ENCODE results near the gene SH3RF1. TPM values are rescaled to one million over a fixed set of nuclear protein-coding genes. Genes with fewer than 3 reads are reported as not detected.
A peak's percentile ranks its signal among the peaks of the same experiment; 100 is the strongest.

SH3RF1 gene
- total RNA-seq, result 10 to 100 TPM; 27.3 to 31.8 TPM
- 1 to 10 TPM; 7.6 to 8.8 TPM for polyA plus RNA-seq
- long read RNA-seq, donor 1, partial matches to known transcripts, result 40 of 57 reads
- long read RNA-seq, donor 1, other reads (novel, unspliced or antisense), result 16 of 57 reads
- long read RNA-seq, donor 2, full-length matches to known transcripts, result 2 of 24 reads
- long read RNA-seq, donor 2, partial matches to known transcripts, result 6 of 24 reads
- long read RNA-seq, donor 2, other reads (novel, unspliced or antisense), result 16 of 24 reads

GRCh38 chr4:169270810-169271691 is at the start of gene SH3RF1:
Gene SH3RF1, minus strand, starts transcription at chr4:169270956. Its CDS starts 1,744 bp downstream, at chr4:169269212.
- ATAC-seq (ENCODE audit: low FRiP score), result peak; percentile 96
- Histone ChIP-seq H3K36me3 (ENCODE audit: control insufficient read depth in 1 of 2, insufficient read depth in 2 of 2, low read length in 1 of 2) (no peaks in the 10 kb centered on the region), H3K4me3 (ENCODE audit: low read length in 2 of 2) (peak within 1 kb of the TSS; percentile 83 to 98), H3K4me1 (ENCODE audit: control insufficient read depth in 1 of 2, insufficient read depth in 2 of 2, low read length in 2 of 2) (peaks cover 0 to 8% of the 10 kb centered on the region in 2 donors), H3K27me3 (ENCODE audit: control insufficient read depth in 1 of 2, insufficient read depth in 2 of 2, low read length in 1 of 2) (no peaks in the 10 kb centered on the region), H3K27ac (ENCODE audit: low read depth in 1 of 2, low read length in 2 of 2) (peak within 1 kb of the TSS; percentile 91 to 97), H3K9me3 (ENCODE audit: control insufficient read depth, low read length) (no peaks in the 10 kb centered on the region)
- WGBS, 2 donors, result 0 to 1% methylated on average over 45 to 110 of the region's 110 CpGs
- intact Hi-C loops (cut with DNase I), result loop anchor here (5.0 to 10.0 kb wide), 5 partner anchors 34 to 259 kb away; partner anchors contain the start of gene CBR4 (in 1 of the 2)
- DNase-seq, result peak; percentile 92 to 96

DNA sequence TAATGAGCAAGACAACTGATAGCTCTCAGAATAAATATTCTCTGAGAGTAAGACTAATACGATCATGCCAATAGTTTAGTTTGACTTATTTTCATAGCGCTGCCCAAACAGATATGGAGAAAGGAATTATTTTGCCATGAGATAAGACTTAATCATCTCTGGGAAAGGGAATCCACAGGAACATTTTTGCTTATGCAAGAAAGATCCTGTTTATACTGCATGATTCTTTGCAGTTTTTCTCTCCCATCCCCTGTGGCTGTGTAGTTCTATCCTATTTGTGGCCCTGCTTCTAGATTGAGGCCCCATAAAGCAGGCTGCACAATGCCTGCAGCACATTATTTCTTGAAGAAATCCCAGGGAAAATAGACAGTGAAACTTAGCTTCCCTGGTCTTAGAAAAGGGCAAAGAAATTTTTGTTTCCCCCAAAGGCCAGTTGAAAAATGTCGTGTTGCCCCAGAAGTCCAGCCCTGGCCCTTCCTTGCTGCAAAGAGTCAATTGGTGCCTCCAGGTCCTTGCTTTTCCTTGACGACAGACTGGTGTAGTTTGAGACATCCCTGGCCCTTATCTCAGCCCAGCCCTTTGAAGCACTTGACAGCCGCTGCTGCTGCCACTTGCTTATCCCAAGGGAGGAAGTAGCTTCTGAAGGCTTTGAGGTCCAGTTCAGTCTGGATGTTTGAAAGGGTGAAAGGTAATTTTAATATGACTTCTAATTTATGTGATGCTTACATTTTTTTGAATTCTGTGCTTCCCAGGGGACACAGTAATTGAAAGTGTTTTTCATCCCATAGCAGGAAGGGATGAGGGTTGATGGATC is 45.0 kb upstream of the SH3RF1 start:
- no peaks in the 10 kb centered on the region for H3K27me3 ChIP-seq (ENCODE audit: control insufficient read depth in 1 of 2, insufficient read depth in 2 of 2, low read length in 1 of 2)
- peaks cover 0 to 3% of the 10 kb centered on the region in 2 donors for H3K4me1 ChIP-seq (ENCODE audit: control insufficient read depth in 1 of 2, insufficient read depth in 2 of 2, low read length in 2 of 2)
- WGBS, 2 donors, result 29 to 40% methylated on average over 5 of the region's 5 CpGs
- intact Hi-C loops (cut with DNase I), result no loop called here
- DNase-seq (no peak), ATAC-seq (ENCODE audit: low FRiP score) (no peak)
- no peak overlapping the region for H3K4me3 ChIP-seq (ENCODE audit: low read length in 2 of 2)
- H3K27ac ChIP-seq (ENCODE audit: low read depth in 1 of 2, low read length in 2 of 2), result no peak overlapping the region
- no peaks in the 10 kb centered on the region for H3K36me3 ChIP-seq (ENCODE audit: control insufficient read depth in 1 of 2, insufficient read depth in 2 of 2, low read length in 1 of 2)
- H3K9me3 ChIP-seq (ENCODE audit: control insufficient read depth, low read length), result no peaks in the 10 kb centered on the region

- H3K4me3 ChIP-seq (ENCODE audit: low read length in 2 of 2), result no peak overlapping the region
- ATAC-seq (ENCODE audit: low FRiP score), result peak; percentile 15
- no peaks in the 10 kb centered on the region for H3K36me3 ChIP-seq (ENCODE audit: control insufficient read depth in 1 of 2, insufficient read depth in 2 of 2, low read length in 1 of 2)
- intact Hi-C loops (cut with DNase I), result no loop called here
- peak; percentile 63 to 87 for DNase-seq
- no peak overlapping the region for H3K27ac ChIP-seq (ENCODE audit: low read depth in 1 of 2, low read length in 2 of 2)
- H3K9me3 ChIP-seq (ENCODE audit: control insufficient read depth, low read length), result no peaks in the 10 kb centered on the region
- H3K4me1 ChIP-seq (ENCODE audit: control insufficient read depth in 1 of 2, insufficient read depth in 2 of 2, low read length in 2 of 2), result peaks cover 0 to 3% of the 10 kb centered on the region in 2 donors
- H3K27me3 ChIP-seq (ENCODE audit: control insufficient read depth in 1 of 2, insufficient read depth in 2 of 2, low read length in 1 of 2), result no peaks in the 10 kb centered on the region
- WGBS, 2 donors, result 5% methylated on average over 8 of the region's 8 CpGs
Measured at GRCh38 chr4:169314906-169315305, 44.1 kb upstream of the SH3RF1 start.

GRCh38 chr4:169313732-169314131 is 43.0 kb upstream of the SH3RF1 start:
- intact Hi-C loops (cut with DNase I), result no loop called here
- WGBS, 2 donors, result 95 to 97% methylated on average over 2 of the region's 2 CpGs

DNA sequence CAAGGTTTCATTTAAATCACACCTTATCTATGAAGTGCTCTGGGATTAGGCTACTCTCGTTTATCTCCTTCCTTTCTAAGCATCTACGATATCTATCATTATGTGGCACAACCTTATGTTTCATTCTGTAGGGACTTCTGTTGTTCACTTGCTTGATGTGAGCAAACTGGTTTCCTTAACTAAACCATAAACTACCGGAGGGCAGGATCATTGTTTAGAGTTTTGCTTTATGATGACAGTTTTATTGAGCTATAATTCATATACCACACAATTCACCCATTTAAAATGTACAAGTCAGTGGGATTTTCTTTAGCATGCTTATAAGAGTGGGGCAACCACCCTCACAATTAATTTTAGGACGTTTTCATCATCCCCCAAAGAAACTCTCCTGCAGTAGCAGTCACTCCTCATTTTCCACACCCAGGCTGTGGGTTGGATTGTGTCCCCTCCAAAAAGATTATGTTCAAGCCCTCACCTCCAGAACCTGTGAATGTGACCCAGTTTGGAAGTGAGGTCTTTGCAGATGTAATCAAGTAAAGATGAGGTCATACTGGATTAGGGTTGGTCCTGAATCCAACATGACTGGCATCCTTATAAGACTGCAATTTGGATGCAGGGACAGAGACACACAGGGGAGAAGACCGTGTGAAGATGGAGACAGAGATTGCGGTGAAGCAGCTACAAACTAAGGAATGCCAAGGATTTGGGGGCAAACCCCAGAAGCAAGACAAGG is 42.1 kb upstream of the SH3RF1 start:
- no peaks in the 10 kb centered on the region for H3K27me3 ChIP-seq (ENCODE audit: control insufficient read depth in 1 of 2, insufficient read depth in 2 of 2, low read length in 1 of 2)
- peaks cover 0 to 3% of the 10 kb centered on the region in 2 donors for H3K4me1 ChIP-seq (ENCODE audit: control insufficient read depth in 1 of 2, insufficient read depth in 2 of 2, low read length in 2 of 2)
- 91 to 92% methylated on average over 6 of the region's 6 CpGs for WGBS, 2 donors
- no peak overlapping the region for H3K27ac ChIP-seq (ENCODE audit: low read depth in 1 of 2, low read length in 2 of 2)
- intact Hi-C loops (cut with DNase I), result no loop called here
- H3K9me3 ChIP-seq (ENCODE audit: control insufficient read depth, low read length), result no peaks in the 10 kb centered on the region
- DNase-seq (no peak), ATAC-seq (ENCODE audit: low FRiP score) (no peak)
- no peak overlapping the region for H3K4me3 ChIP-seq (ENCODE audit: low read length in 2 of 2)
- no peaks in the 10 kb centered on the region for H3K36me3 ChIP-seq (ENCODE audit: control insufficient read depth in 1 of 2, insufficient read depth in 2 of 2, low read length in 1 of 2)

More at GRCh38 chr4:169313732-169314131, 43.0 kb upstream of the SH3RF1 start:
- Histone ChIP-seq H3K27ac (ENCODE audit: low read depth in 1 of 2, low read length in 2 of 2) (no peak overlapping the region), H3K4me1 (ENCODE audit: control insufficient read depth in 1 of 2, insufficient read depth in 2 of 2, low read length in 2 of 2) (peaks cover 0 to 3% of the 10 kb centered on the region in 2 donors), H3K9me3 (ENCODE audit: control insufficient read depth, low read length) (no peaks in the 10 kb centered on the region), H3K36me3 (ENCODE audit: control insufficient read depth in 1 of 2, insufficient read depth in 2 of 2, low read length in 1 of 2) (no peaks in the 10 kb centered on the region), H3K27me3 (ENCODE audit: control insufficient read depth in 1 of 2, insufficient read depth in 2 of 2, low read length in 1 of 2) (no peaks in the 10 kb centered on the region), H3K4me3 (ENCODE audit: low read length in 2 of 2) (no peak overlapping the region)
- DNase-seq (no peak), ATAC-seq (ENCODE audit: low FRiP score) (no peak)

- peak; percentile 61 for ATAC-seq (ENCODE audit: low FRiP score)
- intact Hi-C loops (cut with DNase I), result no loop called here
- Histone ChIP-seq H3K36me3 (ENCODE audit: control insufficient read depth in 1 of 2, insufficient read depth in 2 of 2, low read length in 1 of 2) (no peaks in the 10 kb centered on the region), H3K4me1 (ENCODE audit: control insufficient read depth in 1 of 2, insufficient read depth in 2 of 2, low read length in 2 of 2) (peaks cover 0 to 3% of the 10 kb centered on the region in 2 donors), H3K27ac (ENCODE audit: low read depth in 1 of 2, low read length in 2 of 2) (no peak overlapping the region), H3K27me3 (ENCODE audit: control insufficient read depth in 1 of 2, insufficient read depth in 2 of 2, low read length in 1 of 2) (no peaks in the 10 kb centered on the region), H3K9me3 (ENCODE audit: control insufficient read depth, low read length) (no peaks in the 10 kb centered on the region), H3K4me3 (ENCODE audit: low read length in 2 of 2) (no peak overlapping the region)
- WGBS, 2 donors, result 72 to 73% methylated on average over 12 of the region's 12 CpGs
- no peak for DNase-seq
Measured at GRCh38 chr4:169311643-169312365, 41.0 kb upstream of the SH3RF1 start.

DNA sequence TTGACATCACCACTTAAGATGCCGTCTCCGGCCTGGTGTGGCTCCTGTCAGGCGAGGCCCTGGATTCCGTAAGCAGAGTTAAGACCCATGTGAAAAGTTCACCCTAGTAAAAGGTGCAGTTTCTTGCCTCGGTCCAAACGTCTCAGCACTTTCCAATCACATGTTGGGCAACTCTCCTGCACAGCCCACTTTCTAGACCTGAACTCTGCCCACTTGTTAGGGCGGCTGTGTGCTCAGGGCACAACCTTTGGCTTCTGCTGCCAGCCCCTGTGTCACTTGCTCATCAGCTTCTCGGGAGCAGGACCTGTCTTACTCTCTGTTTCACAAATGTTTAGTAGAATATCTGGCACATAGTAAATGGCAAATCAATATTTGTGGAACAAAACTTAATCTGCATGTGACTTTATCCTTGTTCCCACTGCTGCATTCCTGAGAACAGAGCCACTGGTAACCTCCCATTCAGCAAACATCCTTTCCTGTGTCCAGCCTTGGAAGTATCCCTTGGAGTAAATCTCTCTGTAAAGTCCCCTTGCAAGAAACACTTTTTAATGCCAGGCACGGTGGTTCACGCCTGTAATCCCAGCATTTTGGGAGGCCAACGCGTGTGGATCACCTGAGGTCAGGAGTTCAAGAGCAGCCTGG is 38.7 kb upstream of the SH3RF1 start:
- intact Hi-C loops (cut with DNase I), result no loop called here
- no peak for ATAC-seq (ENCODE audit: low FRiP score)
- Histone ChIP-seq H3K27ac (ENCODE audit: low read depth in 1 of 2, low read length in 2 of 2) (no peak overlapping the region), H3K27me3 (ENCODE audit: control insufficient read depth in 1 of 2, insufficient read depth in 2 of 2, low read length in 1 of 2) (no peaks in the 10 kb centered on the region), H3K4me1 (ENCODE audit: control insufficient read depth in 1 of 2, insufficient read depth in 2 of 2, low read length in 2 of 2) (no peaks in the 10 kb centered on the region), H3K9me3 (ENCODE audit: control insufficient read depth, low read length) (no peaks in the 10 kb centered on the region), H3K36me3 (ENCODE audit: control insufficient read depth in 1 of 2, insufficient read depth in 2 of 2, low read length in 1 of 2) (no peaks in the 10 kb centered on the region), H3K4me3 (ENCODE audit: low read length in 2 of 2) (no peak overlapping the region)
- 91 to 92% methylated on average over 12 of the region's 12 CpGs for WGBS, 2 donors
- DNase-seq, result no peak
